CD4-positive, alpha-beta T cell treated with Interleukin-6 at 100 ng/mL for 8 hours (primary cell): ENCODE data around the gene TCHP.

ENCODE experiments used
- DNase-seq: peaks from one replicate; pipeline ENCODE4 v3.0.0-alpha.2; 2020; ENCODE audit warnings: mixed read lengths, low spot score

TCHP gene

DNA sequence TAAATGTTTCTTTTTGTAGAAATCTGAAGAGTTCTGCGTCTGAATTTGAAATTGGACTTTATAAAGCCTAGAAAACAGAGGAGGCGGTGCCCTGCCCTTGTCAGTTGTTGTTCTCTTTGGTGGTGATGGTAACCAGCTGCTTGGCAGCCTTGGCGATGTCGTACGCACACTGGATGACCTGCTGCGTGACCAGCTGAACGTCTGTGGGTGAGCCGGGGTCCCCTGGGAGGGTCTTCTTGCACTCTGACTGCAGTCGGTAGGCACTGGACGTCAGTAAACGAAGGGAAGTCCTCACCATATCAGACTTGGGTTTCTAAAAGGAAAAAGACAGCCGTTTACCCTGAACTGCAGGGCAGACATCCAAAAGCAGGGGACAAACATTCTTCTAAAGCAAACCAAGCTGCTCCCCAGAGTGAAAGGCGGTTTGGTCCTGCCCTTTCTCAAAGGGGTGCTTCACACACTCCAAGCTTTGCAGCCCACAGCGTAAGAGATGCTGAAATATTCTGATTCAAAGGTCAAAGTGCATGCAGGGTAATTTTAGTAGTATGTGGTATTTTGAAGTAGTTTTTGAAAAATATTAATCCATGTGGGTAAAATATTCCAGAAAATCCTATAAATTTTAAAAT, 32.9 kb downstream of the TCHP start:
- no peak for DNase-seq

DNA sequence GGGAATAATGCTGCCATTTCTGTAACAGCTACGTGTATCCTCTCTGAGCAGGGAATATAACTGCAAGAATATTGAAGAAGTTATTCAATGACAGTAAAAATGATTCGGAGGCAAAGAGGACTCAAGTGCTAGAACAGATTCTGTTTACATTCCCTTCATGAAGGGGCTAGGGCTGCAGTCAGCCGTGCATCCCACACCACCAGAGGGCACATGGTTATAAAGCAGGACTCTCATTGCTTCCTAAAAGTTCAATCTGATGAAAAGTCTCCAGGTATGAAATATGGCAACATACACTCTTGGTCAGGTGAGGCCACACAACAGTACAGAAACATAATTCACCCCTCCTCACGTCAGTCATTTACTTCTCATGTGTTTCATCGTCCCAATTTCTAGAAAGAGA, 34.0 kb downstream of the TCHP start:
- DNase-seq: no peak

DNA sequence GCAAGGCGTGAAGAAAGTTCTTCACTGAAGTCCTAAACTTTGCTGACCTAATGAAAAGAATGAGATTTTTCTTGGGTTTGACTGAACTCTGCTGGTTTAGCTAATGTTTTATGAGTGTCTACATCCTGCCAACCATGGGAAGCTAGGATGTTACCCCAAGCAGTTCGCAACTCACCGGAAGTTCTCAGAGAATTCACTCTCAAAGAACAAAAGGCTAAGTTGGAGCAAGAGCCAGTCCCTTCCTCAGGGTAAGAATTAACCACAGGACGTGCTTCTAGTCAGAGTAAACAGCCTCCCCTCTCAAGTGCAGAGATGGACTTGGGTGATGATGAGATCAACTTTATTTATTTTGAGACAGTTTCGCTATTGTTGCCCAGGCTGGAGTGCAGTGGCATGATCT, 37.3 kb downstream of the TCHP start:
- no peak for DNase-seq

DNA sequence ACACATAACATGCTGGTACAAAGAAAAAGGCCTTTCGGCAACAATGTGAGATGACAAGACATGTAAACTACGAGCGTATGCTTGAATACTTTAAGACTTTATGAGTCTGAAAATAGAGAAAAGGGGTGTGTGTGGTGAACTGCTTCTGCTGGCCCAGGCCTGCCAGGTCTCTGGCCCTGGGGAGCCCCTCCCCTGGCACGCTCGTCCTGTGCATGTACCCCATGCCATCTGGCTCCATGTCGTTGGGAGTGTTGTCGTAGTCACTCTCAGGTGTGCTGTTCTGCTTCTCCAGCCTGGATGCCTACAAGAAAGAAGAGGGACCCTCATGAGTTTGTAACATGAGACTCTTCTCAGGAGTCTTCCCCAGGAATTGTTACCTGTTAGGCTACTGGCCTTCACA, 38.9 kb downstream of the TCHP start:
- no peak for DNase-seq

DNA sequence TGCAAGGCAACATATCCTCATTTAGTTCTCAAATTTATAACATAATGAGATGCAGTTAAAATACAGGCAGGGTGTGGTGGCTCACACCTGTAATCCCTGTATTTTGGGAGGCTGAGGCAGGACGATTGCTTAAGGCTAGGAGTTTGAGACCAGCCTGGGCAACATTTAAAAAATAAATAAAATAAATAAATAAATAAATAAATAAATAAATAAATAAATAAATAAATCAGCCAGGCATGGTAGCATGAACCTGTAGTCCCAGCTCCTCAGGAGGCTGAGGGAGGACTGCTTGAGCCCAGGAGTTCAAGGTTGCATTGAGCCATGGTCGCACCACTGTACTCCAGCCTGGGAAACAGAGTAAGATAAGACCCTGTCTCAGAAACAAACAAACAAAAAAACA, 39.4 kb downstream of the TCHP start:
- no peak for DNase-seq

DNA sequence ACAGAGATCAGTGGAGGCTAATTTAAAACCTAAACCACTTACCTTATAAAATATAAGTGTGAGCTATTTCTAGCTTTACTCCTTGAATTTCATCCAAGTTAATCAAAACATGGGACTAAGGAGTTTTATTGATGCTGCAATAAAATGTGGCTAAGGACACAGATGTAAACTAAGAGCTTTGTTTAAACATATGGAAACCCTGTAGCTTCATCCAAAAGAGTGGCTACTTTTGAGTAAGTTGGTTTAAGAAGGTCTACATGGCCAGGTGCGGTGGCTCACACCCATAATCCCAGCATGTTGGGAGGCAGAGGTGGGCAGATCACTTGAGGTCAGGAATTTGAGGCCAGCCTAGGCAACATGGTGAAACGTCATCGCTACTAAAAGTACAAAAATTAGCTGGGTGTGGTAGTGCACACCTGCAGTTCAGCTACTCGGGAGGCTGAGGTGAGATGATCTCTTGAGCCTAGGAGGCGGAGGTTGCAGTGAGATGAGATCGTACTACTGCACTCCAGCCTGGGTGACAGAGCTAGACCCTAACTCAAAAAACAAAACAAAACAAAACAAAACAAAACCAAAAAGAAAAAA, 40.4 kb downstream of the TCHP start:
- no peak for DNase-seq

DNA sequence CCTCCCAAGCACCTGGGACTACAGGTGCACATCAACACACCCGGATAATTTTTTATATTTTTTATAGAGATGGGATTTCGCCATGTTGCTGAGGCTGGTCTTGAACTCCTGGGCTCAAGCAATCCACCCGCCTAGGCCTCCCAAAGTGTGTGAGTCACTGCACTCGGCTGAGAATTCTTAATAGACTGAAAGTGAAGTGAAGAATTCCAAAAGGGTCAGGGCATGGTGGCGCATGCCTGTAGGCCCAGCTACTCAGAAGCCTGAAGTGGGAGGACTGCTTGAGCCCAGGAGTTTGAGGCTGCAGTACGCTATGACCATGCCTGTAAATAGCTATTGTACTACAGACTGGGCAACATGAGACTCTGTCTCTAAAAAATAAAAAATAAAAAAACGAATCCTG, 43.7 kb downstream of the TCHP start:
- no peak for DNase-seq

DNA sequence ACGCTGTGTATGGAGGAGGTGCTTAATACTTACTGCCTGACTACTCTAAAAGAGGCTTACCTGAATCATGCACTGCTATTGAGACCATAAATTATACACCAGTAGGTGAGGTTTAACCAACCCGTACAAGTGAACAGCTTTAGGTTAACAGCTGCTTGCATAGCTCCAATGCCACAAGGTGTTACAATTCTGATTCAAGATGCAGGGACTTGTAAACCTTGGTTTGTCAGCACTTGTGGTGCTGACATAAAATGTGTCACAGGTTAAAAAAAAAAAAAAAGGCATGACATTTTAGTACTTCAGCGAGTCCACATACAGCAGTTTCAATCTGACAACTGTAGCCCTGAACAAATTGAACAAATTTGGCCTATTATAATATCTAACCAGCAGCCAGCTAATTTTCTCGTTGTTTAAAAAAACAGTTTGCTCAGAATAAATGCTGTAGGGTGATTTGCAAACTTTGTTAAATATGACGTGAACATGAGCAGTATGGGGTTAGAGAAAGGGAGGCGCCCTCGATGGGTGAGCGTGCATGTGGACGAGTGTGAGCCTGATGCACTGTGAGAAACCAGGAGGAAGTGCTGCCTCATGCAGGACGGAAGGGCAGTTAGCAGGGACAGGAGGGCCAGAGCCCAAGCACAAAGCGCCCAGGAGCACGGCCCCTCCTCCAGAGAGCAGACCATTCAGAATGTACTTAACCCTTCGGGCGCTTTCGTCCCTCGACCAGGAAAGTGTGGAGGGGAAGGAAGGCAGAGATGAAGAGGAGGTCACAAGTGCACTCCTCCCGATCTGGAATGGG, 44.7 kb downstream of the TCHP start:
- DNase-seq: no peak

DNA sequence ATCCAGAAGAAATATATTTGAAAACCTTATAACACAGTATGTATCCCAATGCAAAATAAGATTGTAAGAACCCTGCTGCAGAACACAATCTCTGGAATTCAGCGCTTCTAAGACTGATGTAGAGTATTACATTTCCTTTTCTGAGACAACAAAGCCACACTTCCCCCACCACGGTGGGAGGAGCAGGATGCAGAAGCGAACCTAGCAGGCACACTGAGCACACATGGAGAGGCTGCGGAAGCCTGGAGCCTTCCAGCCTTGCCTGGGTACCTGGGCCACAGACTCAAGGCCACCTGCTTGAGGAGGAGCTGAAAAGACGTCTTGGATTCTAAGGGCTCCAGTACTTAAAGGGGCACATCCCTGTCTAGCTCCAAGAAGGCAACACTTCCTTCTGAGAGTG, 46.4 kb downstream of the TCHP start:
- DNase-seq: no peak

DNA sequence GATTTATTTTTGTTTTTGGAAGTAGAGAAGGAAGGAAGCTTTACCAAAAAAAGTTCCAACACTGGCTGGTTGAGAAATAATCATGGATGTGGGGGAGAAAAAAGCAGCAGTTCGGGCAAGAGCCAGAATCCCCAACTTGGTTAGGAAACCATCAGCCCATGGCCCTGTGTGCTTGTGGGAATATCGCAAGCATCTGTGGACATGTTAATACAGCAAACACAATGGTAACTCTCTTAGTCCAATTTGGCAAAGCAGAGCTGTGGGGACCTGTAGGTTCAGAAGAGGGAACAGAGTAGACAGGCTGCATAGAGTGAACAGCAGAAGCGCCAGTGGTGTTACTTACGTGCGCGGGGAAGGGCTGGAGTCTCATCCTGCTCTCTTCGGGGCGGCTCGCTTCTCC, 46.8 kb downstream of the TCHP start:
- no peak for DNase-seq

DNA sequence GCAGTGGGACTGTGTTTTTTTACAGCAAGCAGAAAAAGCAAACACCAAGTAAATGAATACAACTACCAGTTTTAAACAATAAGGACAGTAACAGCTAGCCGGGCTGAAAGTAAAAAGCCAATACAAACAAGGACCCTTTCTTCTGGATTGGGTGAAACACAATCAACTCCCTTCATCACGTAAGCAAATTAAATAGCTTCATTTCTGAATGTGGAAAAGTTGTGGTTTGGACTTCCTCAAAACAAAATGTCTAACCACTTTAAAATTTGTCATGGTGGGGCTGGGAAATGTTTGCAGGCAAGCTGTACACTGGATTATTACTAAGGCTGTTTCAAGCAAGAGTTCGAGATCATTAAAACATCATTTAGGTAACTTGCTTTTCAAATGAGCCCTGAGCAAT, 47.4 kb downstream of the TCHP start:
- DNase-seq: no peak

DNA sequence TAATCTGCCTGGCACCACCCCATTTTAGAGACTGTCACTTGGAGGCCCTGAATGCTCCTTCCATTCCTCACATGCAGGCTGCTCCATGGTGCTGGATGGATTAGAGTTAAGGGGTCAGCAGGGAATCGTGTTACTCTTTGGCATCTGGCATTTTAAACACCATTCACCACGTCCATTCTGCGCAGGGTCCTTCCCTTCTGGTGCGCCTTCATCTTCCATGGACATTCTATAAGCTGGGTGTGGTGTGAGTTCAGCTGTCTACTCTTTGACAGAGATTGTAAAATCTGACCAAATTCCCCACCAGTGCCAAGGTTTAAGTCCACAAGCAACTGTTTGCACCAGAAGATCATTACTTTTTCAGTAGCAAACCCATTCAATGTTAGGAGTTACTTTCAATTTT, 48.3 kb downstream of the TCHP start:
- no peak for DNase-seq

DNA sequence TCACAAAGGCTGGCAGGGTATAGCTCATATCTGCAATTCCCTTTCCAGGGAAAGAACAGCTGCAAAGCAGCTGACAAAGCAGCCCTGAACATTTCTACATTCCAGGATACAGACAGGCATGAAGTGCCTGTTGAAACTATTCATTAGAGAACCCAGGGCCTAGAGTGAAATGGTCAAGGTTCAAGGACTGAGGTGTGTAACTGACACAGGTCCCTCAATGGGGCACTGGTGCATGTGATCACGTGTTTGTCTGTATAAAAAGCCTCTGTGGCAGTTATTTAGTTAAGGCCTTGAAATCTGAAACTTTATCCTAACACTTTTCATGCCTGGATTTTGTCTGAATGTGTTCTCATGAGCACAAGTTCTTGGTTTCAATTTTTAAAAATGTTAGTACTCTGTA, 49.0 kb downstream of the TCHP start:
- DNase-seq: no peak

DNA sequence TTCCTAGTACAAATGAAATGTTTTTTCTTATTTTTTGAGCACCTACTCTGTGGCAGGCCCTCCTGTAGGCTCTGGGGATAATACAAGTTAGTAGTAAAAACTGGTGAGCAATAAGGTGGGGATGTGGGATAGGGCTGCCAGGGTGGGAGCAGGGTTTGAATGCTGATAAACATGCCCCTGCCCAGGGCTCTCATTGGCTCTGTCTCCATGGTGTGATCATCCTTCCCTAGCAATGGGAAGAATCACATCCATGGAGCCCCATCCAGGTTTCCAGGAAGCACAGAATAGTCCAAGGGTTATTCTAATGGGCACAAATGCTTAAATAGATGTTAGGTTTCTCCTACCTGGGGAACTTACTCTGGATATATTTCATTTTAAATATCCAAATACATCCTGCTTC, 50.6 kb downstream of the TCHP start:
- DNase-seq: no peak

DNA sequence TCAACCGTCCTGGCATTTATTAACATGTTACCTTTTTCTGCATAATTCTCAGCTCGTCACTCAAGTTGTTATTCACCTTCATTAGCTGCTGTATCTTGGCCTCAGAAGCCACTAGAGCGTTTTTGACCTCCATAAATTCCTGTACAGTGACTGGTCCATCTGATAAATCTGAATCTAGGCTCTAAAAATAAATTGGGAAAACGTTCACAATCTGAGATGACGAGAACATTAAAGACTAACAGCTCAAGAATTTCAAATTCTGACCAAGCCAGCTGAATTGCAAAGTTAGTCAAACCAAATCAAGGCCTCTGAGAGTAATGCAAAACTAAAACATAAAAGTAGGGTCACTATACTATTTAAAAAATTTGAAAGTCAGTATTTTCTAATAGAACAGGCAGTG, 51.1 kb downstream of the TCHP start:
- no peak for DNase-seq

DNA sequence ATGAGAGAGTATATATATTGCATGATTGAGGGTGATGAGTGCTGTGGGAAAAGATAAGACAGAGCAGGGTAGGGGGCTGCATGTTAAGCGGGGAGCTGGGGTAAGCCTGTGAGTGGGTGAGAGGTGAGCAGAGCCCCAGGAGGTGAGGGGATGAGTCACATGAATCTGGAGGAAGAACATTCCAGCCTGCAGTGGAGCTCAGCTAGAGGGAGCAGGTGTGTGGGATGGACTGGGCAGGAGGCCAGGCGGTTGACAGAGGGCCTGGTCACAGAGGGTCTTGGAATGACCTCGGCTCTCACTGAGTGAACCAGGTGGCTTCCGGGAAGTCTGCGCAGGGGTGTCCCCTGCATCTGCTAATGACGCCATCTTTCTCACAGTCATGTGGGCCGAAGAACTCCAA, 51.7 kb downstream of the TCHP start:
- DNase-seq: no peak

DNA sequence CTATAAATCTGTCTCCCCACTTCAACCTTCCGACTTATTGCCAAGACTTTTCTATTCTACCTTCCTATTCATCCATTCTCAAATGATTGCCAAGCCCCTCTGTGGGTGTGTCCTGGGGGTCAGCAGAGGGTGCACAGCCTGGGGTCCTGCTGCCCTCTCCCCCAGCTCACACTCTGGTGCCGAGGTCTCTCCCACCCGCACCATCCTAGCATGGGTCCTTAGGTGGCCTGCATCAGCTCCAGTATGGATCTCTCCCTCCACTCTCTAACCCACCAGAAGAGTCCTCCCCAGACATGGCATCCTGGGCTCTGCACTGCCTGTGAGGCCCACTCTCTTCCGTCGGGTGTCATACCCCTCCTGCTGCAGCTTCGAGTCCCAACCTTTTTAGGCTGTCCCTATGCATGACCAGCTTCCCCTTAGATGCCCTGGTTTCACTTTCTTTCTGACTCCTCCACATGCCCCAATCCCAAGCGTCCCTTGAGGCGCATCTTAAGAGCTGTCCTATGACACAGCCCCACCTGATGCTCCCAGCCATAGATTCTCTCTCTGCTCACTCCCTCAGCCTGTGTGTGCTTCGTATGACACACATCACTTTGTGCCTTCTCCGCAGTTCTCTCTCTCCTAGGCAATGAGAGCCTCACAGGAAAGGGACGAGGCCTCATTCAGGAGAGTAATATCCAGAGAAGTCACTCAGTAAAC, 52.2 kb downstream of the TCHP start:
- no peak for DNase-seq

DNA sequence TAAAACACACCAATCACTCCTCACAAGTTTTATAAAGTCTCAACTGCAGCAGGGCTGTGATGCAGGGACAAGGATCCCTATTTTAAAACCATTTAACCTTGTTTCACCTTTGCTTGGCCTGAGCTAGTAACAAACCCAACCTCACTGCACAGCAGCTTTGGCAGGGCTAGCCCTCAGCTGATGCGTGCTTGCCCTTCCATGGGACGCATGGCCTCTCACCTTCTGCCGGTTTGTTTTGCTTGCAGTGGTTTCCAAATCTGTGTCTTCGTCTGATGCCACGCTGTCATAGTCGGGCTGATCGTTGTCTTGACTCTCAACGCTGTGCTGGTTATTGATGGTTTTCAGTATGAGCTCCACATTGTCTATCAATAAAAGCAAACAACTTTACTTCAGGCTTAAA, 52.8 kb downstream of the TCHP start:
- no peak for DNase-seq

DNA sequence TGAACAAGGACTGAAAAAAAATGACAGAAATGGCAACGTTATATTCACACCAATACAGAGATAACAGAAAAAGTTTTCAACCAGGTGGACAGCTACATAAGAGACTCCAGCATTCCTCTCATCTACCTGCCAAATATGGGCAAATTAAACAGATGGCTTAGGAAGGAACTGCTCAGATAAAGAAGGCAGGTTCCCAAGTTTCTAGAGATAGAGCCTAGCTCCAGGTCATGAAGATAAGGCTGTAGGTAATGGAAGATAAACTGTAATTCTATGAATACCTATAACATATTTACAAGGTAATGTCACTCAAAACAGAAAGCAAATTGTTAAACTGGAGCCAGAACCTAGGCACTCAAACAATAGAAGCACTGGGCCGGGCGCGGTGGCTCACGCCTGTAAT, 53.6 kb downstream of the TCHP start:
- no peak for DNase-seq

DNA sequence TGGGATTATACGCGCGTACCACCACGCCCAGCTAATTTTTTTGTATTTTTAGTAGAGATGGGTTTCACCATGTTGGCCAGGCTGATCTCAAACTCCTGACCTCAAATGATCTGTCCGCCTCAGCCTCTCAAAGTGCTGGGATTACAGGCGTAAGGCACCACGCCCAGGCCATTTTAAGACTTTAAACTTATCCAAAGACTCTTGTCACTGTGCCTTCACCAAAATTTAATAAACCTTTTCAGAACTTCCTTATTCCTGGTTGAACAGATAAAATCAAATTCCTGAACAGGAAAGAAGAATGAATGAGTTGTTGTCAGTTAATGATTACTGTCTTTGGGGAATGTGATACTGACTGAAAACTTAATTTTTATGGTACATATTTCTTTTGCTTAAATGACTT, 58.3 kb downstream of the TCHP start:
- DNase-seq: no peak

DNA sequence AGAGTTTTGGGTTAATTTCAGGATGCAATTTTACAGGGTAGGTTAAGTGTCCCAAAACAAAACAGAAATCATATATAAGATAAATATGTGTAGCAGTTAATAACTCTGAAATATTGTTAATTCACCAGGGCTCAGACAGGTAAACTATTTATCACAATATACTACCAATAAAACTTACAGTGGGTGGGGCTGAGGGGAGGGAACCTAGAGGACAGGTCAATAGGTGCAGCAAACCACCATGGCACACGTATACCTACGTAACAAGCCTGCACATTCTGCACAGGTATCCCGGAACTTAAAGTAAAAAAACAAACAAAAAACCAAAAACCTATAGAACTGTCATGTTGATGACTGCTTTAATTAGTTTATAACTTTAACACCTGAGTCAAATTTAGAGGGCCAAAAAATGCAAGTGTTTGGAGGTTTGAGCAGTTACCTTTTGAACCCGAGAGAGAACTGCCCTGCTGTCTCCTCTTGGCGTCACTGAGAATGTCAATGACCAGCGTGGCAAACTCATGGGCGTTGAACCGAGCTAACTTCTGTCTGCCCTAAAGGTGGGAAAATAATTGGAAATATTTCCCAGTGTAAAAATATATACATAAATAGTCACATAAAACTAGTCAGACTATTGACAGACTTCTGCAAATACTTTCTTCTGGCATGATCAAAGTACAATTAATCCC, 59.5 kb downstream of the TCHP start:
- no peak for DNase-seq

DNA sequence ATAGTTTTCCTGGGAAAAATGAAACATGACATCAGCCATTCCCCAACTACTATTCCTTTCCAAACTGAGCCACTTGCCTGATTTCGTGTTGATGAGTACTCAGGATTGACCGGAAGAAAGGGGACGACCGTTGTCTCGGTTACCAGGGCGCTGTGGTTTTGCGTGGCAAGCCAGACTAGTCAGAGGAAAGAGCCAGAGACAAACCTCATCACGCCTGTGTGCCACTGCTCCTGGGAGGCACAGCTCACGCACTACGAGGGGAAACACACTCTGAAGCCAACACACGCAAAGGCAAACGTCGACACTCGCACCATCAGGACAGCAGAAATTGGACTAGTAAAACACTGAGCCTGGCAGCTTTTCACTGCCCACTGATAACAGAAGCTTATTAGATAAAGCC, 61.1 kb downstream of the TCHP start:
- DNase-seq: no peak

DNA sequence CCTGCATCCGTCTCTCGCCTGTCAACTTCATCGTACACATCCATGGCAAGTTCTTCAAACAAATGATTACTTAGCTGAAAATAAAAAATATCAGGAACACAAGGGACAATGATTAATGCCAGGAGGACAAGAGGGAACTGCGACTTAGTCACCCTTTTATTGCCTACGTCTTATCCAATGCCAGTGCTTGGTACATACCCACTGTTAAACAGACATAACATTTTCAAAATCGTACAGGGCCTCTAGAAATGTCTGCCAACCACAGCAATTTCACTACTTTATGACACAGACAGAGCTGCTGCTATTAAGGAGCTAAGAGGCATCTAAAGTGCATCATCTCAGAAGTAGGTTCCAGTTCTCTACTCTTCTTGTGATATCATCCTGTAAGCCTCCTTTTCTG, 61.5 kb downstream of the TCHP start:
- DNase-seq: no peak
